ENCODE data around the gene RIC1.

- TF ChIP-seq POLR2A (IDR thresholded peaks at IDR 0.05) = no peak
- TF ChIP-seq CTCF (IDR thresholded peaks at IDR 0.05) = no peak
- no peak for TF ChIP-seq EP300 (IDR thresholded peaks at IDR 0.05)
Measured at GRCh38 chr9:5643005-5643624, 14.2 kb downstream of the RIC1 start.

All from upper lobe of left lung (tissue), 4 donors.